Activated gamma-delta T cell treated with Interleukin-2 at 50 U/mL for 16 hours (primary cell): ENCODE data around the gene CA9.

Experiments
- DNase-seq: peaks from one replicate; pipeline ENCODE4 v3.0.0-alpha.2; 2020

The CA9 gene

DNA sequence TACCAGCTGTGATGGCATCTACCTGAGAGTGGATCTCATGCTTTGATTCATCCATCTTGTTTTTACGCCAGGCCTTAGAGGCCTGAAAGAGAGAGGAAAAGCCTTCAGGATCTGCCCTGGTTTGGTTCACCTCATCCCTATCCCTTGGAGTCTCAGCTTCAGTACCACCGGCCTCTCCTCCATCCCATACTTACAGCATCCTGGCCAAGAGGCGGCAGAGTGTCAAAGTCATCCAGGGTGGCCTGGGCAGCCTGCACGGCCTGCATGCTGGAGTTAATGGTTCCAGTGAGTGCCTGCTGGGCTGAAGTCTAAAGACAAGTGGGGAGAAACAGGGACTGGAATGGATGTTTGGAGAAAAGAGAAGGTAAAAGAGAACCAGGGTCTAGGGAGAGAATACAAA lies 45.8 kb downstream of the CA9 start:
- DNase-seq, result no peak

DNA sequence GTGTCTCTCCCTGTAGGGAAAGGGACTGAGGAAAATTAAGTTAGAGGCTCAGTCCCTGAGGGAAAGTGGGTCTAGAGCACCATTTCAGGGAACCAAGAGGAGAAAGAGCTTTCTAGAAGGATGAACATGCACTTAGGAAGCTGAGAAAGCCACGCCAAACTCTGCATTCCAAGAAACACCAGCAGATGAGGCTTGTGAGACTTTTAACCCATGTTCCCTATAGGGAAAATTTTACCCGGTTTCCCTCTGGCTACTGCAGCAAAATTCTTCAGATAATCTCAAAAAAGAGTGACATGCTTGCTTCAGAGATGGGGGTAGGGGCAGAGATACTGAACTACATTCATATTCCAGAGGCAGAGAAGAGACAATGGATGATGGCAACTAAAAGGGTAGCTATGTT lies 49.7 kb downstream of the CA9 start:
- DNase-seq, result no peak

DNA sequence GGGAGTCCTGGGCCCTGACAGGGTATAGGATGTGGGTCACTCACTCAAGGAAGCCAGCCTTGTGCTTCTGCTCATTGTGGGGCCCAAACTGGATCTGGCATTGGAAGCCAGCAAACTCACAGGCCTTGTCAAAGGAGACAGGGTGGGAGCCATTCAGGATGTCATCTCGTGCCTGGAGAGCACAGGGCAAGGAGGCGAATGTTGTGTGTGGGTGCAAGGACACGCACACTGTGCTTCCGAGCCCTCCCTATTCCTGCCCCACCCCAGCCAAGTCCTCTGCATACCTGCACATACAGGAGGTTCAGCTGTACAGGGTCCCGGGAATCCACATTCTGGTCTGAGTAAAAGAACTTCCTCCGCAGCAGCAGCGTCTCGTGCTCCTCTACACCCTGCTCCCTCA lies 50.2 kb downstream of the CA9 start:
- no peak for DNase-seq

DNA sequence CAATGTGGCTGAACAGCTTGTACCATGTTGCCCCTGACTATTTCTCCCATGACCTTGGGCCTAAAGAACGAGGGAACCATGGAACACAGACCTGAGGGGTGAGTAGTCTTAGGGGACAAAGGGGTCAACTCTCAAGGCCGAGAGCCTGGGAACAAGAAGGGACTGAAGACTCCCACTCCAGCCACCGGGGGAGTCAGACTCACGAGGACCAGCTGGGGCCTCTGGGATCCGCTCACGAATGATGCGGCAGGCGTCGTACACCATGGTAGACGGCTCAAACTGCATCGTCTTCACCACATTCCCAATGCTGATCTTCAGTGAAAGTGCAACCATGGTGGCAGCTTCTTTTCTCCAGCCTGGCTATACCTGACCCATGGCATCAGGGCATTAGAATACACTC lies 51.6 kb downstream of the CA9 start:
- DNase-seq, result no peak

DNA sequence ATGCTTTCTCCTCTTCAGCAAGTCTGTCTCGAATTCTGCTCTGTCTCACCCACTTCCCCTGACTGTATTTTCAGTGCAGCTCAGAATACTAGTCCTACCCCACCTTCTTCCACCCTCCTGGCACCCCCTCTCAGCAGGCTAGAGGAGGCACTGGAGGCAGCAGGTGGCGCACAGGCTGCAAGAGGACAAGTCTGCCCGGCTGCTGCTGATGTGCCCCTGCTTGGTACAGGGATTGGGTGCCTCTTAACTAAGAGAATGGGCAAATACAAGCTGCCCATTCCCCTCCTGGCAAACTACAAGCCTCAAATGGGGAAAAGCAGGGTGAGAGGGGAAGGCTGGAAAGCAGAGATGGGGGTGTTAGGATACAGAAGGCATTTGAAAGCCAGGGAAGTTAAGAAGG lies 53.2 kb downstream of the CA9 start:
- DNase-seq, result peak; percentile 53

DNA sequence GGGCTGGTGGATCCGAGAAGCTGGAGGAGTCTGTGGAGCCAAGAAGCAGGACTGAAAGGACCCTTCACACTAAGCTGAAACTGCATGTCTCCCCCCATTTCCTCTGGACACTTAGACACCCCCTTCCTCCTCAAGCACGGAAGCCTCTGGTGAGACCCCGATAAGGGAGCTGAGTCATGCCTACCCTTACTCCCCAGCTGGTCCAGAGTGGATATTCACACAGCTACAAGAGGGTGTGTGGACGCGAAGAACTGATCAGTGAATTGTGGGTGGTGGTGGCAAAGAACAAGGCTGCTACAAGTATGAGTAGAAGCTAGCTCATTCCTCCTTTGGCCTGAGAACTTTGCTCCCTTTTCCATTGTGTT lies 53.9 kb downstream of the CA9 start:
- no peak for DNase-seq

DNA sequence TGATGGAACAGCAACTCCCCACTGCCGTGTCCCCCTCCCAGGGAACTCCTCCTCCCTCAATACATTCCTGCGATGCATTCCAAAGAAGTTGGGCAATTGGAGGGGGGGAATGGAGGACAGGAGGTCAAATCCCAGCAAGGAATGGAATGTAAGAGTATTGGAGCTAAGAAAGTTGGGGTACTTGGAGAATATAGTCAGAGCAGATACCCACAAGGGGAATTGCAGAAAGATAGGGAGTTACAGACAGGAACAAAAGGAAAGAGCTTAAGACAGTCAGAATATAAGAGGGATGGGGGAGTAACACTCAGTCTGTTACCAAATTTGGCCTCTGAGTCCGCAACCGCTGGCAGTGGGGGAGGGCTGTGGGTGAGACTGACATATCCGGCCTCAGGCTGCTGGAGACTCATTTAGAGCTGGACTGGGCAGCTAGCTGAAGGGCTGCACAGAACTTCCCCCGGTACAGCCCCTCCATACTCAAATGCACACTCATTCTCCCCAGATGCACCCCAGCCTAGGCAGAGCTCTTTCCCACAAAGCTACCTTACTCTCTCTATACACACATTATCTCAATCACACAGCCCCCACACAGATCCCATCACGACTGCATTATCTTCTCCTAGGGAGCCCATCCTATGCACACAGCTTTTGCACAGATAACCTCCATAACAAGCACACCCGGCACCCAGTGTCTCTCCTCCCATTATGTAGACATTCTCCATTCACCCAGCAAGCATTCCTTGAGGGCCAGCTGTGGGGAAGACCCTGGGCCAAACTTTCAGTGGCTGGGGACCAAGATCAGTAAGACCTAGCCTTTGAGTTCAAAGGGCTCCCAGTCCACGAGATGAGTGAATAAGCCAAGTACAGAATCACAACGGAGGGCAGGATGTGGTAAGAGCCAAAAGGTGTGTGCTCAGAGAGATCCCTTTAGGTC lies 54.6 kb downstream of the CA9 start:
- peak; percentile 35 for DNase-seq

DNA sequence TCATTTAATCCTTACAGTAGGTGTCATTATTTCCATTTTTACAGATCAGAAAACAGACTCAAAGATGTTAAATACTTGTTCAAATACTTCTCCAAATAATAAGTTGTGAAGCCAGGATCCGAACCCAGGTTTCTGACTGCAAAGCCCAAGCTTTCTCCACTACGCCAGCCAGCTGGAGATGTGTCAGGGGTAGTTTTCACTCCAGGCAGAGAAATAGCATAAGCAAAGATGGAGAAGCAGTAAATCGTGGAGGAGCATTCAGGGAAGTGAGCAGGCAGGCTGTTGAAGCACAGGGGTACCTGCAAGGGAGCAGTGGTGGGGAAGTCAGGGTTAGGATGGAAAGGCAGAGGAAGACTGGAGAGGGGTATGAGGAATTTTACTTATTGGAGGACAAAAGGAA lies 55.4 kb downstream of the CA9 start:
- no peak for DNase-seq

DNA sequence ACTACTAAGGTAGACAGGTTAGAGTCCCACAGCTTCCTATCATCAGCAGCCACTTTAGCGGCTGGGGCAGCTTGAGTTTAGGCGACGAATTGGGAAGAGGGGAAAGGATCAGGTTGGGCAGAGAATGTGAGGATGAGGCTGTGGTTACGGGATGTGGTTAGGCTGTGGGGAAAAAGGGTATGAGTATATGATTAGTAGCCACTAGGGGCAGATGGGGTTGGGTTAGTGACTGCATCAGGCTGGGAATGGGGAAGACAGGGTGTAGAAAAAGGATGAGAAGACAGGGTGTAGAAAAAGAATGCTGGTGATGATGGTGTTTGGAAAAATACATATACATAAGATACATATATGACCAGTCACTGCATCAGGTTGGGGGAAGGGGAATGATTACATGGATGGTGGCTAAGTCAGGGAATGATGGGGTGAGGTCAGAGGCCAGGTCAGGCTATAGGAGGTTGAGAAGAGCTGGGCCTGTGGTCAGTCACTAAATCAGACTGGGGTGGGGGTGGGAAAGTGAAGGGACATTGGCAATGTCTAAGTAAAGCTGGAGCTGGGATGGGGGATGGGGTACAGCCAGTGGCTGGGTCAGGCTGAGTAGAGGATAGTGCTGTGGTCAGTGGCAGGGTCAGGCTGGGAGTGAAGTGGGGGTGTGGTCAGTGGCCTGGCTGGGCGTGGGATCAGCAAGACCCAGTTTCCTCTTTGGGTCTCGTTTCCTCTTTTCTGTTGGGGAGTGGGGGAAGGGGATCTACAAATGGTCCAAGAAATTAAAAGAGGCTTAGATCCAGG lies 56.2 kb downstream of the CA9 start:
- DNase-seq, result no peak

DNA sequence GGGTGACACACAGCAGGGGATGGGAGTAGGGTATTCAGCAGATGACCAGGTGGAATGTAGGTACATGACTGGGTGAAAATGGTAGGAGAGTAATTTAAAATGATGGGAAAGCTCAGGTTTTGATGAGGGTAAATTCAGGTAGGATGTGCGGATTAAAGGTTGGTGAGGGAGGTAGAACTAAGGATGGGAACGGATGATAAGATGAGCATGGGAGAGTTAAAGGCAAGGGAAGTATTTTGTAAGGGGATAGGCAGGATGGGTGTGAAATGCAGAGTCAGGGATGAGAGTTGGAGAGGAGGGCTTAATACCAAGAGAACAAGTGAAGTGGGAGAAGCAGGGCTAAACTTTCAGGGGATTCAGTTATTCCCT lies 56.7 kb downstream of the CA9 start:
- DNase-seq, result no peak
